Measurements from ENCODE around the gene MOGAT1. TPM values are rescaled to one million over a fixed set of nuclear protein-coding genes. Genes with fewer than 3 reads are reported as not detected.
"Not testable (repeated sequence)": the region's sequence is repeated elsewhere in the genome, so short reads cannot be mapped to it uniquely, and the experiment has no call there.

Gene MOGAT1
- total RNA-seq, 4 donors from 2014 or later: not detected

GRCh38 chr2:222752746-222753145, 81.3 kb downstream of the MOGAT1 start:
- peak overlapping the region in 3 of 4 donors; percentile 37 to 60 (median 50) for H3K27ac ChIP-seq
- no peaks in the 10 kb centered on the region for H3K27me3 ChIP-seq
- no peak for ATAC-seq
- H3K4me1 ChIP-seq: peaks cover 4 to 28% (median 4%) of the 10 kb centered on the region in 3 donors
- no peaks in the 10 kb centered on the region for H3K36me3 ChIP-seq
- 61 to 62% methylated on average over 5 of the region's 5 CpGs for WGBS, 2 donors (ENCODE audit: low coverage in 1 of 2)
- TF ChIP-seq CTCF (IDR thresholded peaks at IDR 0.05) (no peak), POLR2AphosphoS5 (IDR thresholded peaks at IDR 0.05) (no peak), EP300 (IDR thresholded peaks at IDR 0.05) (no peak), POLR2A (IDR thresholded peaks at IDR 0.05) (no peak)
- no peak overlapping the region for H3K4me3 ChIP-seq
- H3K9me3 ChIP-seq: no peaks in the 10 kb centered on the region

- Histone ChIP-seq H3K36me3 (no peaks in the 10 kb centered on the region), H3K4me1 (peaks cover 4 to 28% (median 4%) of the 10 kb centered on the region in 3 donors), H3K4me3 (no peak overlapping the region), H3K27me3 (no peaks in the 10 kb centered on the region), H3K9me3 (no peaks in the 10 kb centered on the region), H3K27ac (peak overlapping the region in 3 of 4 donors; percentile 34 to 60 (median 50))
- TF ChIP-seq POLR2AphosphoS5 (IDR thresholded peaks at IDR 0.05): no peak
- WGBS, 2 donors (ENCODE audit: low coverage in 1 of 2): 8% methylated on average over 2 of the region's 2 CpGs; no CpG with 5 or more reads in 1 of the 2 donors
- ATAC-seq: peak; percentile 27
Observed at GRCh38 chr2:222753251-222753824, 81.9 kb downstream of the MOGAT1 start.

- H3K4me1 ChIP-seq: peaks cover 4 to 28% (median 4%) of the 10 kb centered on the region in 3 donors
- 80 to 89% methylated on average over 1 of the region's 1 CpG for WGBS, 2 donors (ENCODE audit: low coverage in 1 of 2)
- peak; percentile 28 for ATAC-seq
- H3K36me3 ChIP-seq: no peaks in the 10 kb centered on the region
- no peaks in the 10 kb centered on the region for H3K9me3 ChIP-seq
- H3K27ac ChIP-seq: no peak overlapping the region
- no peak overlapping the region for H3K4me3 ChIP-seq
- no peak for TF ChIP-seq CTCF (IDR thresholded peaks at IDR 0.05)
- no peak for TF ChIP-seq EP300 (IDR thresholded peaks at IDR 0.05)
- no peak for TF ChIP-seq POLR2AphosphoS5 (IDR thresholded peaks at IDR 0.05)
- TF ChIP-seq POLR2A (IDR thresholded peaks at IDR 0.05): no peak
- H3K27me3 ChIP-seq: no peaks in the 10 kb centered on the region
Observed at GRCh38 chr2:222754324-222754930, 83.0 kb downstream of the MOGAT1 start.

GRCh38 chr2:222755593-222755992, 84.1 kb downstream of the MOGAT1 start:
- 85 to 100% methylated on average over 3 to 5 of the region's 5 CpGs for WGBS, 2 donors (ENCODE audit: low coverage in 1 of 2)
- peaks cover 4 to 28% (median 4%) of the 10 kb centered on the region in 3 donors for H3K4me1 ChIP-seq
- not testable (repeated sequence) for H3K27me3 ChIP-seq, H3K36me3 ChIP-seq, H3K27ac ChIP-seq, ATAC-seq, H3K4me3 ChIP-seq, H3K9me3 ChIP-seq

GRCh38 chr2:222756362-222756831, 84.9 kb downstream of the MOGAT1 start:
- 74 to 100% methylated on average over 2 to 3 of the region's 3 CpGs for WGBS, 2 donors (ENCODE audit: low coverage in 1 of 2)
- TF ChIP-seq POLR2A (IDR thresholded peaks at IDR 0.05) (no peak), EP300 (IDR thresholded peaks at IDR 0.05) (no peak)
- peaks cover 4 to 28% (median 4%) of the 10 kb centered on the region in 3 donors for H3K4me1 ChIP-seq

GRCh38 chr2:222756951-222757650, 85.6 kb downstream of the MOGAT1 start:
- TF ChIP-seq CTCF (IDR thresholded peaks at IDR 0.05) (no peak), POLR2A (IDR thresholded peaks at IDR 0.05) (no peak)
- no peaks in the 10 kb centered on the region for H3K27me3 ChIP-seq
- 53 to 61% methylated on average over 5 of the region's 5 CpGs for WGBS, 2 donors (ENCODE audit: low coverage in 1 of 2)

More at GRCh38 chr2:222756362-222756831, 84.9 kb downstream of the MOGAT1 start:
- no peaks in the 10 kb centered on the region for H3K27me3 ChIP-seq
- no peaks in the 10 kb centered on the region for H3K9me3 ChIP-seq
- no peak for ATAC-seq
- no peak overlapping the region for H3K4me3 ChIP-seq
- H3K27ac ChIP-seq: no peak overlapping the region
- no peaks in the 10 kb centered on the region for H3K36me3 ChIP-seq

More at GRCh38 chr2:222756951-222757650, 85.6 kb downstream of the MOGAT1 start:
- no peak for ATAC-seq
- Histone ChIP-seq H3K4me3 (no peak overlapping the region), H3K27ac (no peak overlapping the region), H3K4me1 (peaks cover 4 to 28% (median 4%) of the 10 kb centered on the region in 3 donors), H3K36me3 (no peaks in the 10 kb centered on the region), H3K9me3 (no peaks in the 10 kb centered on the region)

Other genes starting within 250 kb of the MOGAT1 start
- 1 to 10 TPM in 2 of 4 donors, under 1 TPM in 1, not detected in 1; 0.89 to 1.8 (median 1.2) TPM for gene SGPP2, start 247.1 kb upstream of the MOGAT1 start, total RNA-seq
- 10 to 100 TPM; 11.1 to 14.3 (median 13.0) TPM for gene FARSB, start 15.6 kb upstream of the MOGAT1 start, total RNA-seq
- 10 to 100 TPM; 46.5 to 71.6 (median 52.1) TPM for gene ACSL3, start 189.4 kb downstream of the MOGAT1 start, total RNA-seq